H1 (cell line): Measurements from ENCODE around the gene VWCE. TPM values are rescaled to one million over a fixed set of nuclear protein-coding genes. Genes with fewer than 3 reads are reported as not detected.

ENCODE experiments used
- ASH2L ChIP-seq: fragments of 200-600, 300-600 bp; sonication (generic); IDR thresholded peaks from one replicate; pipeline ENCODE4 v1.7.1; 2017; ENCODE audit warnings: low read length
- ATF2 ChIP-seq: IDR thresholded peaks from 2 replicates; pipeline ENCODE4 v1.6.1; 2012; ENCODE audit warnings: low read length, inconsistent platforms
- BACH1 ChIP-seq: IDR thresholded peaks from 2 replicates; pipeline ENCODE4 v1.6.1; 2012; ENCODE audit warnings: low read length, improper control_type of control experiment
- E2F6 ChIP-seq: IDR thresholded peaks from 2 replicates; pipeline ENCODE4 v1.6.1; 2012; ENCODE audit warnings: inconsistent platforms
- EP300 ChIP-seq, 2 experiments: IDR thresholded peaks; 1 replicate in 1 of 2; 2 replicates in 1 of 2; pipeline ENCODE4 v1.6.1; 2011 to 2012; ENCODE audit warnings: low read depth in 2 of 2, low read length in 2 of 2, mild to moderate bottlenecking in 2 of 2, borderline replicate concordance in 1 of 2, inconsistent platforms in 1 of 2, moderate library complexity in 1 of 2
- GABPA ChIP-seq: IDR thresholded peaks from 2 replicates; pipeline ENCODE4 v1.6.1; 2011; ENCODE audit warnings: mild to moderate bottlenecking, low read length, moderate library complexity, borderline replicate concordance; ENCODE audit not compliant: insufficient read depth
- KDM1A ChIP-seq: fragments of 200-600, 300-600 bp; sonication (generic); IDR thresholded peaks from 2 replicates; pipeline ENCODE4 v1.7.1; 2016; ENCODE audit warnings: mild to moderate bottlenecking, low read length, borderline replicate concordance
- PHF8 ChIP-seq: fragments of 200-600 bp; sonication (generic); conservative IDR thresholded peaks from 2 replicates; pipeline ENCODE4 v1.7.1; 2012; ENCODE audit warnings: low read depth, mild to moderate bottlenecking, inconsistent platforms, low read length, moderate library complexity
- POLR2AphosphoS5 ChIP-seq: IDR thresholded peaks from 2 replicates; pipeline ENCODE4 v1.6.1; 2011; ENCODE audit warnings: low read depth, low read length
- RAD21 ChIP-seq, 2 experiments: IDR thresholded peaks in 1 of 2; conservative IDR thresholded peaks in 1 of 2; 2 replicates each; pipeline ENCODE4 v1.6.1; 2011; ENCODE audit warnings: low read depth in 2 of 2, low read length in 2 of 2, improper control_type of control experiment in 1 of 2, inconsistent platforms in 1 of 2, mild to moderate bottlenecking in 1 of 2, moderate library complexity in 1 of 2
- RFX5 ChIP-seq: IDR thresholded peaks from 2 replicates; pipeline ENCODE4 v1.6.1; 2011; ENCODE audit warnings: low read depth, low read length, improper control_type of control experiment, borderline replicate concordance
- RNF2 ChIP-seq: fragments of 200-900, 300-1000 bp; sonication (generic); IDR thresholded peaks from 2 replicates; pipeline ENCODE4 v1.7.1; 2016; ENCODE audit warnings: borderline replicate concordance, low read depth, mild to moderate bottlenecking, antibody characterized with exemption, low read length; ENCODE audit not compliant: poor library complexity, severe bottlenecking; ENCODE audit errors: missing control alignments
- SAP30 ChIP-seq: fragments of 300-600 bp; sonication (generic); IDR thresholded peaks from 2 replicates; pipeline ENCODE4 v1.7.1; 2012; ENCODE audit warnings: low read length, moderate library complexity, mild to moderate bottlenecking, inconsistent platforms; ENCODE audit not compliant: insufficient read depth, insufficient replicate concordance
- SIX5 ChIP-seq: IDR thresholded peaks from 2 replicates; pipeline ENCODE4 v1.6.1; 2011; ENCODE audit warnings: mild to moderate bottlenecking, low read depth, low read length
- ZNF274 ChIP-seq: IDR thresholded peaks from 2 replicates; pipeline ENCODE4 v1.7.0; 2012; ENCODE audit warnings: low read length, borderline replicate concordance; ENCODE audit errors: extremely low read depth
- polyA plus RNA-seq, 7 experiments: library from polyadenylated mRNA; depleted of rRNA in 3 of 7; stranded (reverse) in 5 of 7; unstranded in 2 of 7; fragments of >200 nt in 5 of 7; fragments of 200-250 nt in 2 of 7; gene quantifications; 1 replicate in 5 of 7; 2 replicates in 1 of 7; 4 replicates in 1 of 7; pipeline versions ENCODE4 v1.2.1 to v1.2.3, GENCODE V29; 2011 to 2013; ENCODE audit warnings: missing spikeins in 2 of 7, mixed read lengths in 2 of 7
- total RNA-seq: library from RNA; stranded (reverse); fragmentation: NEBNext Ultra II Directional; extraction: Animal tissue kit (Norgen Biotek cat#: 25700); gene quantifications from 2 replicates; pipeline ENCODE4 v1.2.1, GENCODE V29; 2021
- TF ChIP-seq, protein P1 (sequence below), 3 experiments: IDR thresholded peaks; 1 replicate in 2 of 3; 2 replicates in 1 of 3; pipeline versions ENCODE4 v1.5.1 to v1.6.1; 2011; ENCODE audit warnings: low read length in 3 of 3, mild to moderate bottlenecking in 3 of 3, inconsistent platforms in 2 of 3, low read depth in 1 of 3, moderate library complexity in 1 of 3; ENCODE audit not compliant: insufficient read depth in 1 of 3; ENCODE audit errors: control extremely low read depth in 1 of 3

The VWCE gene
- total and polyA plus RNA-seq, 2 of the 8 experiments (the other 6 are each of a cell fraction or from before 2014, with no cell fraction given), result 9.5 to 12.3 TPM

GRCh38 chr11:61294717-61295595 lies at the start of gene VWCE (continued):
- no peak; a peak in 1 of 4 replicates for TF ChIP-seq RAD21 (IDR thresholded peaks at IDR 0.05 in 1 of 2, conservative IDR thresholded peaks at IDR 0.05 in 1 of 2; ENCODE audit: low read depth in 2 of 2, low read length in 2 of 2)
- TF ChIP-seq GABPA, result no peak
- peak; percentile 43 for TF ChIP-seq ASH2L
- TF ChIP-seq E2F6, result no peak; the same call in 1 of the 2 replicates
- no peak for TF ChIP-seq RNF2
- no peak for TF ChIP-seq ZNF274
- no peak for TF ChIP-seq KDM1A
- TF ChIP-seq, protein P1, sequence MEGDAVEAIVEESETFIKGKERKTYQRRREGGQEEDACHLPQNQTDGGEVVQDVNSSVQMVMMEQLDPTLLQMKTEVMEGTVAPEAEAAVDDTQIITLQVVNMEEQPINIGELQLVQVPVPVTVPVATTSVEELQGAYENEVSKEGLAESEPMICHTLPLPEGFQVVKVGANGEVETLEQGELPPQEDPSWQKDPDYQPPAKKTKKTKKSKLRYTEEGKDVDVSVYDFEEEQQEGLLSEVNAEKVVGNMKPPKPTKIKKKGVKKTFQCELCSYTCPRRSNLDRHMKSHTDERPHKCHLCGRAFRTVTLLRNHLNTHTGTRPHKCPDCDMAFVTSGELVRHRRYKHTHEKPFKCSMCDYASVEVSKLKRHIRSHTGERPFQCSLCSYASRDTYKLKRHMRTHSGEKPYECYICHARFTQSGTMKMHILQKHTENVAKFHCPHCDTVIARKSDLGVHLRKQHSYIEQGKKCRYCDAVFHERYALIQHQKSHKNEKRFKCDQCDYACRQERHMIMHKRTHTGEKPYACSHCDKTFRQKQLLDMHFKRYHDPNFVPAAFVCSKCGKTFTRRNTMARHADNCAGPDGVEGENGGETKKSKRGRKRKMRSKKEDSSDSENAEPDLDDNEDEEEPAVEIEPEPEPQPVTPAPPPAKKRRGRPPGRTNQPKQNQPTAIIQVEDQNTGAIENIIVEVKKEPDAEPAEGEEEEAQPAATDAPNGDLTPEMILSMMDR (IDR thresholded peaks at IDR 0.05; ENCODE audit: control extremely low read depth in 1 of 3, insufficient read depth in 1 of 3, low read depth in 1 of 3, low read length in 3 of 3), result 0 out of 4 replicates have a peak, but pooled peaks of 1 of the 3 experiments have one; percentile 10
- no peak for TF ChIP-seq BACH1
- no peak for TF ChIP-seq RFX5
- TF ChIP-seq PHF8, result peak; percentile 73; the same call in 1 of the 2 replicates
- no peak for TF ChIP-seq SIX5
- TF ChIP-seq SAP30, result no peak
- no peak for TF ChIP-seq ATF2
- peak; percentile 43; the same call in 1 of the 2 replicates for TF ChIP-seq POLR2AphosphoS5
- TF ChIP-seq EP300 (IDR thresholded peaks at IDR 0.05; ENCODE audit: borderline replicate concordance in 1 of 2, low read depth in 2 of 2, low read length in 2 of 2), result no peak
